HG03025 (cell line): ENCODE results near the gene CUX1.
"Not testable (repeated sequence)": the region's sequence is repeated elsewhere in the genome, so short reads cannot be mapped to it uniquely, and the experiment has no call there.

Source experiments
- ATAC-seq: cut with Tn5 transposase; IDR thresholded peaks from one replicate; pipeline ENCODE4 v1.9.1; 2021; ENCODE audit warnings: mild to moderate bottlenecking, moderate library complexity; ENCODE audit not compliant: unreplicated experiment, low FRiP score

The CUX1 gene

DNA sequence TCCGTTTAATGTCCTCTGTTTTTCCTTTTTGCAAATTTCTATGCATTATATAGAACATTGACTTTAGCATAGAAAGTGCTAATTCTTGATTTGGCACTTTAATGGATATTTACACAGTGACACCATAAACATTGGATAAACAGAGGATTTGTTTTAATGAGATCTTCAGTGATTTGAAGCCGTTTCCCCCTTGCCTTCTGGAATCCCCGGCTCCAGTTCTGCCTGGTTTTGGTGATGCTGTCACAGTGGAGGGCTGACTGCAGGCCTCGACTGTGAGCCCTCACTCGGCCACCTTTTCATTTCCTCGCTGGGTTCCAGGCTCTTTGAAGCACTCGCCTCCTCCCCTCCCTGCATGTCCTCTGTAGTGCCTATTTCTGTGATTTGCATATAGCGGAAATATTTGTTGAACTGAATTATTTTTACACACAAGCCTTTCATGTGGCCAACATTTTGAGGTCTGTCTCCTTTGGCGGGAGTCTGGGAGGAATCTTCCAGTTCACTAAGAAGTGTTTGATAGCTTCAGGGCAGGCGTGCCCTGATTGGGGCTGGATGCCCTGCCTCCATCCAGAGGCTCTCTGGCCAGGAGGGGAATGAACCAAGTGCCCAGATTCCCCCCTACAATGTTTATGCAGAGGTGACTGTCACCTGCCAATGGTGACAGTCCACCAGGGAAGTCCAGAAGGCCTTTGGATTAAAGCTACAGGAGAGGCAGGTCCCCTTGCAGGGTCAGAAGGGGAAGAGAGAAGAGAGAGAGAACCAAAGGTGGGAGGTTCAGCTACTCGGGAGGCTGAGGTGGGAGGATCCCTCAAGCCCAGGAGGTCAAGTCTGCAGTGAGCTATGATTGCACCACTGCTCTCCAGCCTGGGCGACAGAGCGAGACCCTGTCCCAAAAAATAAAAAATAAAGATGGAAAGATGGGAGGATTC is 67.5 kb downstream of the CUX1 start:
- no peak for ATAC-seq

DNA sequence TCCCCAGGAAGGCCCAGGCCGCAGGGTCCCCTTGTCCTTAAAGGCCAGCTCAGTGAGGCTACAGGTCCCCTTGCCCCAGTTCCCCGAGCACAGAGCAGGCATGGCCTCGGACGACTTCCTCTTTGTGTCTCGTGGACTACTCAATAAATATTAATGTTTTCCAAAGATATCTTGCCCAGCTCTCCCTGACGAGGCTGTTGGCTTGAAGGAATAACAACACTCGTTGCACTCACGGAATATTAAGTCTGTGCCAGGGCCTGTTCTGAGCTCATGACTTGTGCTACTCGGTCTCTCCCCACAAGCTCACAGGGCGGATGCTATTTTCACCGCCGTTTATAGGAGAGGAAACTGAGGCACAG is 68.2 kb downstream of the CUX1 start:
- ATAC-seq: no peak

GRCh38 chr7:101887352-101887751 is 69.9 kb downstream of the CUX1 start:
- ATAC-seq: not testable (repeated sequence)

GRCh38 chr7:101888564-101888963 is 71.1 kb downstream of the CUX1 start:
- ATAC-seq: not testable (repeated sequence)

- no peak for ATAC-seq
Measured at GRCh38 chr7:101890749-101891523, 73.5 kb downstream of the CUX1 start.

GRCh38 chr7:101891936-101892640 is 74.7 kb downstream of the CUX1 start:
- ATAC-seq: no peak

DNA sequence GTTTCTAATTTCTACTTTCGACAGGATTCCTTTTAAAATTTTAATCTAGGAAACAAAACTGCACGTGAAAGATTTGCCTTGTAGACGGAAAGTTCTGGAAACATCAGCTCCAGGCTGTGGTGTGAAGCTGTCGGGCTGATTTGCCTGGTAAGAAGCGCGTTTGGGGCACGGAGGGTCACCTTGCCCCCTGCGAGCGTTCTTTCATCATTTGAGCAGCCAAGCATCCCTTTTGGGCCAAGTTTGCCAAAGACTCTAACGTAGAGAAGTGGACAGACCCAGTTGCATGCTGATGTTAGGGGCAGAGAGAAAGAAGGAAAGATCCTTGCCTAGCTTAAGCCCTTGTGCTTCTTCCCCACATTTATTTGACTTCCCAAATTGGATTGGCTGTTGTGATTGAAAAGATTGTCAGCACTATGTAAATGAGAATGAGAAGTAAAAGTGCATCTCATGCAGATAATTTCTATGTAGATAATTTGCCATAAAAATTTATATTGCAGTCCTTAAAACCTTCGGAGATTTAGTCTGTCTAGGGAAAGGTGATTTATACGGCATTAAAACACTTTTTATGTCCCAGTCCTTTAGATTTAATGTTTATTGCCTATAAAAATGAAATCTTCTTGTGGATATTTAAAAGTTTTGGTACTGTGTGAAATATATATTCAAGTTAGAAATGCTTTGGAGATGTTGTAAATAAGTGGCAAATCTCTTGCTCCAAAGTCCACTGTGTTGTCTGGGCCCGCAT is 76.1 kb downstream of the CUX1 start:
- no peak for ATAC-seq

DNA sequence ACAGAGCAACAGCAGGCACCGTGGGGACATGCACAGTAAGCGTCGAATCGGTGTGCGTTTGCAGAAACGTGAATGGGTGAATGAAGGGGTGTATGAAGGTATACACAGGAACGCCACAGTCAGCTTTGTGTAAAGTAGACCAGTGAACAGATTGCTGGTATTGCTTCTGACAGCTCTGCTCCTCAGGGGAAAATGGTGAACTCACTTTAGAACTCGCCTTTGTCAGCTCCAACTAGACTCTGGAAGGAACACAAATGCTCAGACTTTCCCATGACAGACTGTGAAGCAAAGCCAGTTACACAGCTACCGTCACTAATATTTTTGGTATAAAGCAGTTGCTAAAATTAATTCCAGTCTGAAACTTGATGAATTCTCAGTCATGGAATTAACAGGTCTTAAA is 78.9 kb downstream of the CUX1 start:
- no peak for ATAC-seq

GRCh38 chr7:101896941-101897340 is 79.5 kb downstream of the CUX1 start:
- no peak for ATAC-seq

- no peak for ATAC-seq
Measured at GRCh38 chr7:101898106-101898505, 80.7 kb downstream of the CUX1 start.

- no peak for ATAC-seq
Measured at GRCh38 chr7:101899616-101900015, 82.2 kb downstream of the CUX1 start.

GRCh38 chr7:101900103-101900502 is 82.7 kb downstream of the CUX1 start:
- ATAC-seq: no peak

DNA sequence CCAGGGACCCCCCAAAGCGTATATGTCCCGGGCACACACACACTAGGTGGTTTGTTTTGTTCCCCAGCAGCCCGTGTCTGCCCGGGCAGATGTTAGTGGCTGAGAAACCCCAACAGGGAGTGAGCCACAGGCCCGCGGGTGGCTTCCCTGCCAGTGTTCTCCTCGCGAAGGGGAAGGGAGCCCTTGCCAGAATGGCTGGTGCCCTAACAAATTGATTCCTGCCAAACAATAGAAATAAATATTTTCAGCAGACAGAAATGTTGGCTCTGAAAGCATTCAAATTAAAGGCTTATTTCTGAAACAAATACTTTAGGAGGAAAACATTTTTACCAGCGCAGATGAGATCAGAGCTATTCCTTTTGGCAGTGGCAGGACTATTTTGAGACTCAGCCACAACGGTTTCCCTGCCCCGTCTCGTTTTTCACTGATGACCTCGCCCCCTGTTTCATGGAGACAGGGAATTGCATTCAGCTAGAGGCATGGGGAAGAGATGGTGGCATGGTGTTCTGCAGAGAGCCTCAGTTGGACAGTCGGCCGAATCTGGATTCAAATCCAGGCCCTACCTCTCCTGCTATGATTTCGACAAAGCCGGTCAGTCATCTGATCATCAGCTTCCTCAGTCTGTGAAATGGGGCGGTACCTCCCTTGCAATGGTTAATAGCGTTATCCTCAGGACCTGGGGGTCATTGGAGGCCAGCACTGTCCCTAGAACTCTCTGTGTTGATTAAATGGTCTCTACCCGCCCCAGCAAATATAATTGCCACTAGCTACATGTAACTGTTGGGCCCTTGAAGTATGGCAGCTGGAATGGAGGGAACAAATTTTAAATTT is 84.5 kb downstream of the CUX1 start:
- no peak for ATAC-seq

DNA sequence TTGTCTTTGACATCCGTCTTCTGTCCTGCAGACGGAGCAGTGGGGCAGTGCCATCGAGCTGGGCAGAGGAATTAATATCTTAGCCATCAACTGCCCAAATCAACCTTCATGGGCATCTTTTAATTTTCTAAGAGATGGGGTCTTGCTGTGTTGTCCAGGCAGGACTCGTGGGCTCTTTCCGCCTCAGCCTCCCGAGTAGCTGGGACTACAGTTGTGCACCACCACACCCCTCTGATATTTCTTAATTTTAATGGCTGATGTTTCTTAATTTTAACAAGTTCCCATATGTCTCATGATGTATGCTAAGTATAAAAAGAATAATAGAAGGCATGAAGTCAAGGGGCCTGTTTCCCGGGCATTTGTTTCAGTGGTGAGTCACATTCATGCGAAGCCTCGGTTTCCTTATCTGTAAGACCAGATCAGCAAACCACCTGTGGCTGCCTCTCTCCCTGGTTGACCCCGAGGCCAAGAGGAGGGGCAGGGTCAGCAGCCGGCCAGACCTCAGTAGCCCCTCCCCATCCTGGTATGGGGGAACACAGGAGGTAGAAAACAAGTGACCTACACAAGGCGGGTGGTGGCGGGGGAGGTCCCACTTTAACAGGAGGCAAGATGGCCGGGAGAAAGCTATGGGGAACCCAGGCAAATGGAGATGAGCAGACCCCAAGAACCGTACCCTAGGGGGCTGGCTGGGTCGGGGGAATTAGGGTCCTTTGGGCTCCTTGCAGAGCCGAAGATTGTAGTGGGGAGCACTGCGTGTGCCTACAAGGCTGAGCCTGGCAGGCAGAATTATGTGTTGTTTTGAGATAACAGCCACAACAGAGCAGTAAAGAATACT is 85.5 kb downstream of the CUX1 start:
- ATAC-seq: no peak

DNA sequence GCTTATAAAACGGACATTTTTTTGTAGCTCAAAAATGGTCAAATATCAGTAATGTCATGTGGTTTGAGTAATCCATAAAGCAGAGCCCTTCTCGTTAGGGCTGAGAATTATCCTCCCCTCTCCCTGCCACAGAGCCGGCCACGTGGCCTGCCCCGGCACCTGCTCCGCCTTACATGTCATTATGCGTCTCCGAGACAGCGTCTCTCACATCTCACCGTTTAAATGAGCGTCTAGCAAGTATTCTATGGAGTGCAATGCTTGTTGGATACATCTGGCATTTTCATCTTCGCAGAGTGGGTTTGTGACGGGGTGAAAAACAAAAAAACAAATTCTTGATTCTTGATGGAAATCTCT is 86.1 kb downstream of the CUX1 start:
- ATAC-seq: no peak

DNA sequence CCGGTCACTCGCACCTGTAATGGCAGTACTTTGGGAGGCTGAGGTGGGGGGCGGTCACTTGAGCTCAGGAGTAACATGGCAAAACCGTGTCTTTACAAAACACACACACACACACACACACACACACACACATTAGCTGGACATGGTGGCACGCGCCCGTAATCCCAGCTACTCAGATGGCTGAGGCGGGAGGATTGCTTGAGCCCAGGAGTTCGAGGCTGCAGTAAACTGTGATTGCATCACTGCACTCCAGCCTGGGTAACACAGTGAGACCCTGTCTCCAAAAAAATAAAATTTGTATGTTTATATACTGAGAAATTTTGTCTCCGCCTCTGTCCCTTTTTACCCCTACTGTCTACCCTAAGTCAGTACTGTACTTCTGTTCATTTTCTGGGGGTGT is 86.6 kb downstream of the CUX1 start:
- no peak for ATAC-seq

- no peak for ATAC-seq
Measured at GRCh38 chr7:101905203-101905865, 87.9 kb downstream of the CUX1 start.
